Activated T-cell treated with anti-CD3 and anti-CD28 coated beads, Interleukin-2, amount 50 U/mL, for 72 hours (primary cell): Measurements from ENCODE around the gene STRIP1. TPM values are rescaled to one million over a fixed set of nuclear protein-coding genes. Genes with fewer than 3 reads are reported as not detected.

Experiments used
- ATAC-seq, 2 donors: fragments of 150-1000 bp; cut with Tn5 transposase; replicated peaks in 1 of 2; 2 replicates each; pipeline ENCODE4 v1.10.0; 2021; ENCODE audit warnings: moderate library complexity in 2 of 2, mild to moderate bottlenecking in 1 of 2
- DNase-seq, 2 donors: peaks; one replicate each; pipeline ENCODE4 v3.0.0; 2021 to 2022; ENCODE audit warnings: mixed read lengths in 1 of 2
- H3K27ac Mint-ChIP-seq: one replicate; pipeline ENCODE4 v1.8.0; 2022; ENCODE audit warnings: mild to moderate bottlenecking, moderate library complexity, mixed read lengths
- H3K27me3 Mint-ChIP-seq: one replicate; pipeline ENCODE4 v1.8.0; 2022; ENCODE audit warnings: low read depth, mixed read lengths
- H3K36me3 Mint-ChIP-seq, 2 donors: one replicate each; pipeline ENCODE4 v1.8.0; 2022; ENCODE audit warnings: mixed read lengths in 2 of 2, mild to moderate bottlenecking in 1 of 2; ENCODE audit not compliant: insufficient read depth in 2 of 2
- H3K4me1 Mint-ChIP-seq: one replicate; pipeline ENCODE4 v1.8.0; 2022; ENCODE audit warnings: low read depth, mixed read lengths
- H3K4me3 Mint-ChIP-seq, 2 donors: one replicate each; pipeline ENCODE4 v1.8.0; 2022; ENCODE audit warnings: mild to moderate bottlenecking in 2 of 2, mixed read lengths in 2 of 2, moderate library complexity in 2 of 2
- H3K9me3 Mint-ChIP-seq, 2 donors: one replicate each; pipeline ENCODE4 v1.8.0; 2022; ENCODE audit warnings: mixed read lengths in 2 of 2
- total RNA-seq, 2 donors: library from RNA; stranded (reverse); gene quantifications; one replicate each; pipeline ENCODE4 v1.2.3, GENCODE V29; 2022

STRIP1 gene
- total RNA-seq, 2 donors from 2014 or later, result 35.8 to 41.0 TPM

GRCh38 chr1:109997204-109997866, 37.1 kb upstream of the STRIP1 start:
- Mint-ChIP-seq H3K4me3 (no peak overlapping the region), H3K36me3 (peaks cover 0 to 6% of the 10 kb centered on the region in 2 donors), H3K27ac (peak overlapping the region; percentile 5), H3K9me3 (no peaks in the 10 kb centered on the region), H3K4me1 (peaks cover 26% of the 10 kb centered on the region), H3K27me3 (no peaks in the 10 kb centered on the region)
- ATAC-seq, result no peak
- DNase-seq, result no peak

- Mint-ChIP-seq H3K9me3 (no peaks in the 10 kb centered on the region), H3K27ac (peak overlapping the region; percentile 5), H3K36me3 (peaks cover 0 to 6% of the 10 kb centered on the region in 2 donors), H3K4me3 (no peak overlapping the region), H3K27me3 (no peaks in the 10 kb centered on the region), H3K4me1 (peaks cover 30% of the 10 kb centered on the region)
- no peak for ATAC-seq
- DNase-seq, result no peak
Measured at GRCh38 chr1:109997867-109998229, 36.6 kb upstream of the STRIP1 start.

- no peaks in the 10 kb centered on the region for H3K9me3 Mint-ChIP-seq
- H3K36me3 Mint-ChIP-seq, result peaks cover 0 to 3% of the 10 kb centered on the region in 2 donors
- ATAC-seq (no peak), DNase-seq (no peak)
- H3K4me3 Mint-ChIP-seq, result peak overlapping the region in 1 of 2 donors; percentile 49
- peaks cover 23% of the 10 kb centered on the region for H3K4me1 Mint-ChIP-seq
- H3K27me3 Mint-ChIP-seq, result no peaks in the 10 kb centered on the region
- peak overlapping the region; percentile 91 for H3K27ac Mint-ChIP-seq
Measured at GRCh38 chr1:110002695-110003094, 31.7 kb upstream of the STRIP1 start.

GRCh38 chr1:110003747-110004428, 30.5 kb upstream of the STRIP1 start:
- Mint-ChIP-seq H3K36me3 (peaks cover 0 to 3% of the 10 kb centered on the region in 2 donors), H3K4me3 (peak overlapping the region; percentile 48 to 74), H3K27ac (peak overlapping the region; percentile 84)

GRCh38 chr1:110004583-110004982, 29.8 kb upstream of the STRIP1 start:
- DNase-seq, result no peak
- peak overlapping the region; percentile 84 for H3K27ac Mint-ChIP-seq
- H3K4me1 Mint-ChIP-seq, result peaks cover 23% of the 10 kb centered on the region

More at GRCh38 chr1:110003747-110004428, 30.5 kb upstream of the STRIP1 start:
- ATAC-seq, result peak; percentile 74 to 93
- peak; percentile 39 to 52 for DNase-seq
- Mint-ChIP-seq H3K27me3 (no peaks in the 10 kb centered on the region), H3K4me1 (peaks cover 23% of the 10 kb centered on the region), H3K9me3 (no peaks in the 10 kb centered on the region)

GRCh38 chr1:110005971-110006370, 28.5 kb upstream of the STRIP1 start:
- H3K27me3 Mint-ChIP-seq, result no peaks in the 10 kb centered on the region
- peaks cover 23% of the 10 kb centered on the region for H3K4me1 Mint-ChIP-seq
- DNase-seq (no peak), ATAC-seq (no peak)
- no peak overlapping the region for H3K4me3 Mint-ChIP-seq
- H3K27ac Mint-ChIP-seq, result no peak overlapping the region
- peaks cover 5 to 6% of the 10 kb centered on the region in 2 donors for H3K36me3 Mint-ChIP-seq
- no peaks in the 10 kb centered on the region for H3K9me3 Mint-ChIP-seq

More at GRCh38 chr1:110004583-110004982, 29.8 kb upstream of the STRIP1 start:
- no peak for ATAC-seq
- peak overlapping the region in 1 of 2 donors; percentile 74 for H3K4me3 Mint-ChIP-seq
- no peaks in the 10 kb centered on the region for H3K27me3 Mint-ChIP-seq
- H3K36me3 Mint-ChIP-seq, result peaks cover 2 to 3% of the 10 kb centered on the region in 2 donors
- H3K9me3 Mint-ChIP-seq, result no peaks in the 10 kb centered on the region

GRCh38 chr1:110006516-110006915, 27.9 kb upstream of the STRIP1 start:
- Mint-ChIP-seq H3K4me1 (peaks cover 23% of the 10 kb centered on the region), H3K4me3 (no peak overlapping the region), H3K36me3 (peaks cover 5 to 6% of the 10 kb centered on the region in 2 donors), H3K27ac (no peak overlapping the region), H3K9me3 (no peaks in the 10 kb centered on the region), H3K27me3 (no peaks in the 10 kb centered on the region)
- DNase-seq, result no peak
- no peak for ATAC-seq

- ATAC-seq (no peak), DNase-seq (no peak)
- no peaks in the 10 kb centered on the region for H3K27me3 Mint-ChIP-seq
- H3K4me1 Mint-ChIP-seq, result peaks cover 23% of the 10 kb centered on the region
- peaks cover 5 to 8% of the 10 kb centered on the region in 2 donors for H3K36me3 Mint-ChIP-seq
- H3K9me3 Mint-ChIP-seq, result no peaks in the 10 kb centered on the region
- no peak overlapping the region for H3K4me3 Mint-ChIP-seq
- no peak overlapping the region for H3K27ac Mint-ChIP-seq
Measured at GRCh38 chr1:110007046-110007830, 27.2 kb upstream of the STRIP1 start.

- H3K27ac Mint-ChIP-seq, result no peak overlapping the region
- ATAC-seq (no peak), DNase-seq (no peak)
Measured at GRCh38 chr1:110008971-110009565, 25.4 kb upstream of the STRIP1 start.

GRCh38 chr1:110011527-110012041, 22.8 kb upstream of the STRIP1 start:
- peak; percentile 16 to 29 for DNase-seq
- Mint-ChIP-seq H3K36me3 (peaks cover 7 to 27% of the 10 kb centered on the region in 2 donors), H3K27ac (peak overlapping the region; percentile 43)

More at GRCh38 chr1:110008971-110009565, 25.4 kb upstream of the STRIP1 start:
- peaks cover 7% of the 10 kb centered on the region for H3K4me1 Mint-ChIP-seq
- H3K9me3 Mint-ChIP-seq, result no peaks in the 10 kb centered on the region
- H3K27me3 Mint-ChIP-seq, result no peaks in the 10 kb centered on the region
- H3K36me3 Mint-ChIP-seq, result peaks cover 5 to 10% of the 10 kb centered on the region in 2 donors
- H3K4me3 Mint-ChIP-seq, result no peak overlapping the region

GRCh38 chr1:110012100-110012780, 22.2 kb upstream of the STRIP1 start:
- ATAC-seq, result no peak

More at GRCh38 chr1:110011527-110012041, 22.8 kb upstream of the STRIP1 start:
- ATAC-seq, result peak; percentile 60 to 81
- H3K4me1 Mint-ChIP-seq, result no peaks in the 10 kb centered on the region
- H3K9me3 Mint-ChIP-seq, result no peaks in the 10 kb centered on the region
- H3K27me3 Mint-ChIP-seq, result no peaks in the 10 kb centered on the region
- H3K4me3 Mint-ChIP-seq, result no peak overlapping the region

GRCh38 chr1:110017792-110018191, 16.6 kb upstream of the STRIP1 start:
- H3K4me1 Mint-ChIP-seq, result no peaks in the 10 kb centered on the region
- no peak overlapping the region for H3K27ac Mint-ChIP-seq
- no peak overlapping the region for H3K4me3 Mint-ChIP-seq
- H3K9me3 Mint-ChIP-seq, result no peaks in the 10 kb centered on the region
- ATAC-seq (no peak), DNase-seq (no peak)
- H3K27me3 Mint-ChIP-seq, result no peaks in the 10 kb centered on the region
- peaks cover 4 to 27% of the 10 kb centered on the region in 2 donors for H3K36me3 Mint-ChIP-seq

More at GRCh38 chr1:110012100-110012780, 22.2 kb upstream of the STRIP1 start:
- Mint-ChIP-seq H3K27ac (no peak overlapping the region), H3K36me3 (peaks cover 7 to 32% of the 10 kb centered on the region in 2 donors), H3K9me3 (no peaks in the 10 kb centered on the region), H3K4me3 (no peak overlapping the region), H3K4me1 (no peaks in the 10 kb centered on the region), H3K27me3 (no peaks in the 10 kb centered on the region)
- no peak for DNase-seq
